ENCODE measurements around the gene DENND1A. TPM values are rescaled to one million over a fixed set of nuclear protein-coding genes. Genes with fewer than 3 reads are reported as not detected.
"Not testable (repeated sequence)": the region's sequence is repeated elsewhere in the genome, so short reads cannot be mapped to it uniquely, and the experiment has no call there.

Gene DENND1A
- polyA plus RNA-seq, 3 donors = 18.8 to 23.1 (median 20.9) TPM

DNA sequence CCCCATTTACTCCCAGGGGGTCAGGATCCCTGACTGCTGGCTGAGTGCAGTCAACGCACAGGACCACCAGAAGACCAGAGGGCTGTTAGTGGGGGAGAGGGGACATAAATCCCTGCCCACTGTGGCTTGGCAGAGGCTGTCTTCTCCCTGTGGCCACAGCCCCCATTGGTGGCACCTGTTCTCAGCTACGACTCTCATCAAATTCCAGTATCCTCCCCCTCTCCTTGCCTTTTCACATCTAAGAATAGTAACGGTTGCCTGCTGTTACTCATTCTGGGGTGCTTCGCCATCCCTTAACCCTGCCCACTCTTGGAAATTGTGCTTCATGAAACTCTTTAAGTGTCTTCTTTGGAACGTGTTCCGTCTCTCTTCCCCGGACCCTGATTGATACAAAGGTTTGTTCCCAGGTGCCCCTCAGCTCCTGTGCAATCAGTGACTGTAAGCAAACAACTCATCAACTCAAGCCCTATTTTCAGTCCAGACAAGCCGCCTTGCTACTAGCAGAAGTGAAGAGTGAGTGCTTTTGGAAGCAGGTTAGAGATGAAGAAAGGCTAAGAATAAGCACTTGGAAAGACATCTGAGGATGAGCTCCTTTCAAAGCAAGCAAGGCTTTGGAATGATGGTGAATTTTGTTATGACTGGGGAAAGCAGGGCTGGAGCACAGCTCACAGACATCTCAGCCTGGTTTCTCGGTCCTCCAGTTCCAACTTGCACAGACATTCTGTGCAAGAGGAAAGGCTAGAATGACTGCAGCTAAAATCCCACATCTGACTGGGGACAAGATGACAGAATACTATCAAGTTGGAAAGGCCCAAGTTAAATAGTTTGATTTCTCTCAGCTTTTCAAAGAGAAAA, 22.9 kb upstream of the DENND1A start:
- DNase-seq (ENCODE audit: low read depth in 3 of 3, low spot score in 2 of 3) = no peak

DNA sequence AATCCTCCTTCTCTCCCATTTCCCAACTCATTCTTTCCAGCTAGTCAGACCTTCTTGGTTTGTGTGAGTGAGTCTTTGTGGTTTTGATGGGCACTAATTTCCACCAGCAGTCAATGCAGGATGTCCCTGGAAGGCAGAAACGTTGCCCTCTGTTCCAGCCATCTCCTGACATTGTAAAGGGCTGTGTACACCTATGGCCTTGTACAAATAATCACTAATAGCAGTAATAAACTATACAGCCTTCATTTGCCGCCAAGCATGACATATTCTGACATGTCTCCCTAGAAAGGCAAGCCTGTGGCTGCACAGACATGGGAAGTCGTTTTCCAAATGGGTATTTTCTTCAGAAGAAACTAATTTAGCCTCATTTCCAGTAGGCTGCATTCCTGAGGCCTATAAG, 18.4 kb upstream of the DENND1A start:
- no peak for DNase-seq (ENCODE audit: low read depth in 3 of 3, low spot score in 2 of 3)

DNA sequence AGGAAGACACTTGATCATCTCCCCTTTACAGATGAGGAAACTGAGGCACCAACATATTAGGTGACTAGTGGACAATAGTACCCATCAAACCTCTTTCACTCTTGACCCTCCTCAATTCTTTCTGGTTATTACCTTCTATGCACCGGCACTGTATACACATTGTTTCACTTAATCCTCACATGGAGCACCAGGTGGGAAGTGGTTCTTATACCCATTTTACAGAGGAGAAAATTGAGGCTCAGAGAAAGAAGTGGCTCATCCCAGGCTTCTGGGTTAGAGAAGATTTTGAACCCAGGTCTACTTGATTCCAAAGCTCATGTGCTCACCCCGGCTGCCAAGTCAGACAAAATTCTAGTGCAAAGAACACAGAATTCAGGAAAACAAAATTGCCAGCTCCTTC, 17.4 kb upstream of the DENND1A start:
- DNase-seq (ENCODE audit: low read depth in 3 of 3, low spot score in 2 of 3) = no peak

- DNase-seq (ENCODE audit: low read depth in 3 of 3, low spot score in 2 of 3) = no peak
Measured at GRCh38 chr9:123946101-123946821, 16.3 kb upstream of the DENND1A start.

DNA sequence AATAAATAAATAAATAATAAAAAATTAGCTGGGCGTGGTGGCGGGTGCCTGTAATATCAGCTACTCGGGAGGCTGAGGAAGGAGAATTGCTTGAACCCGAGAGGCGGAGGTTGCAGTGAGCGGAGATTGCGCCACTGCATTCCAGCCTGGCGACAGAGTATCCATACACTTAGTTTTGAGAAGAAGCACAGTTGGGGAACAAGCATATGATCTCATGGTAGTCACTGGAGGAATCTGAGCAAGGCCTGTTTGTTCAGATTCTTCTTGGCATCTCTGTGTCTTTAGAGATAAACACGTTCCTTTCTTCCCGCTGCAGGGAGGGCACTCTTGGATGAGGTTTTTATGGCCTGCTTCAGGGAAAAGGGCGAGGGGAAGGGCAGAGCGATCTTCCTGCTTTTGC, 15.6 kb upstream of the DENND1A start:
- DNase-seq (ENCODE audit: low read depth in 3 of 3, low spot score in 2 of 3) = no peak

GRCh38 chr9:123944464-123944863, 14.5 kb upstream of the DENND1A start:
- DNase-seq (ENCODE audit: low read depth in 3 of 3, low spot score in 2 of 3) = not testable (repeated sequence)

DNA sequence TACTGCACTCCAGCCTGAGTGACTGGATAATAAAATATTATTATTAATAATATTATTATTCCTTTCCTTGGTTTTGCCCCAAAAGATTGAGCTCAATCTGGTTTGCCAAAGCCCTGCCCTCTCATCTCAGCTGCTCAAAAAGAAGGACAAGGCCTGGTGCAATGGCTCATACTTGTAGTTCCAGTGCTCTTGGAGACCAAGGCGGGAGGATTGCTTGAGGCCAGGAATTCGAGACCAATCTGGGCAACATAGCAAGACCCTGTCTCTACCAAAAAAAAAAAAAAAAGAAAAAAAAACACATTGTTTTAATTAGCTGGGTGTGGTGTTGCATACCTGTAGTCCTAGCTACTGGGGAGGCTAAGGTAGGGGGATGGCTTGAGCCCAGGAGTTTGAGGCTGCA, 13.7 kb upstream of the DENND1A start:
- DNase-seq (ENCODE audit: low read depth in 3 of 3, low spot score in 2 of 3) = no peak

- DNase-seq (ENCODE audit: low read depth in 3 of 3, low spot score in 2 of 3) = no peak
Measured at GRCh38 chr9:123942542-123942941, 12.6 kb upstream of the DENND1A start.

DNA sequence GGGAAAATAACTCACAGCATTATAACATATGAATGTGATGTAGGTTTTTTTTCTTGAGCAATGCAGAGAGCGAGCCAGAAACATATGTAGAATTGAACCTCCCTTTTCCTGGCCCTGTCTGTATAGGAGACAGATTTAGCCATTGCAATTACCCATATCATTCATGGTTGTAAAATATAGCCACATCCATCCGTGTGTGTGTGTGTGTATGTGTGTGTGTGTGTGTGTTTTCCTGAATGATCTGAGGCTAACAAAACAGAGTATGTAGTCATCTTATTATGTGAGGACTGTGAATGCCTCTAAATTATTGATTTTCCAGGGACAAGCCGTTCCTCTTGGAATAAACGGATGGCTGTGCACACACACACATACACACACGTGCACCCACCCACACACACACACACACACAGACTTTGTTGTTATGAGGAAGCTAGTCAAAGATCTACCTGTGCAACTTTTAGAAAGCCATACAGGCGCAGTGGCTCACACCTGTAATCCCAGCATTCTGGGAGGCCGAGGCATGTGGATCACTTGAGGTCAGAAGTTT, 11.7 kb upstream of the DENND1A start:
- DNase-seq (ENCODE audit: low read depth in 3 of 3, low spot score in 2 of 3) = no peak

GRCh38 chr9:123940721-123941523, 11.0 kb upstream of the DENND1A start:
- no peak for DNase-seq (ENCODE audit: low read depth in 3 of 3, low spot score in 2 of 3)

DNA sequence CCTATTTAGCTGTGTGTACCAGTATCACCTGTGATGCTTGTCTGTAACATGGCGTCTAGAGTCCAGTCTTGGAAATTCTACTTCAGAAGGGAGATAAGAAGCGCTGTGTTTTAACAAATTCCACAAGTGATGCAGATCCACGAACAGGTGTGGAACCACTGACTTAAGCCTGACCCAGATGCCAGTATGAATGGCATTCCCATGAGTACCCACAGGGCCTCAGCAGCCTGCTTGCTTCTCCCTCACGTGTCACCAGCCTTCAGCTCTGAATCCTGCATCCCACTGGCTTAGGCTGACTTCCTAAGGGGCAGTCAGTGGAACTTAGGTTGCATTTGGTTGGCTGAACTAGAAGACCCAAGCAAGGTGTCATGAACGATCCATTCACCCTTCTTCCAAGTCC, 8.5 kb upstream of the DENND1A start:
- DNase-seq (ENCODE audit: low read depth in 3 of 3, low spot score in 2 of 3) = no peak

DNA sequence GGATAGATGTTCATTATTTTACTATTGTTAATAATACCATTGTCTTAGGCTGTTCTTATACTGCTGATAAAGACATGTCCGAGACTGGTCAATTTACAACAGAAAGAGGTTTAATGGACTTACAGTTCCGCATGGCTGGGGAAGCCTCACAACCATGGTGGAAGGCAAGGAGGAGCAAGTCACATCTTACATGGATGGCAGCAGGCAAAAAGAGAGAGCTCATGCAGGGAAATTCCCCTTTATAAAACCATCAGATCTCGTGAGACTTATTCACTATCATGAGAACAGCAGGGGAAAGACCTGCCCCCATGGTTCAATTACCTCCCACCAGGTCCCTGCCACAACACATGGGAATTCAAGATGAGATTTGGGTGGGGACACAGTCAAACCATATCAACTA, 6.6 kb upstream of the DENND1A start:
- not testable (repeated sequence) for DNase-seq (ENCODE audit: low read depth in 3 of 3, low spot score in 2 of 3)

- DNase-seq (ENCODE audit: low read depth in 3 of 3, low spot score in 2 of 3) = no peak
Measured at GRCh38 chr9:123933440-123934212, 3.7 kb upstream of the DENND1A start.

DNA sequence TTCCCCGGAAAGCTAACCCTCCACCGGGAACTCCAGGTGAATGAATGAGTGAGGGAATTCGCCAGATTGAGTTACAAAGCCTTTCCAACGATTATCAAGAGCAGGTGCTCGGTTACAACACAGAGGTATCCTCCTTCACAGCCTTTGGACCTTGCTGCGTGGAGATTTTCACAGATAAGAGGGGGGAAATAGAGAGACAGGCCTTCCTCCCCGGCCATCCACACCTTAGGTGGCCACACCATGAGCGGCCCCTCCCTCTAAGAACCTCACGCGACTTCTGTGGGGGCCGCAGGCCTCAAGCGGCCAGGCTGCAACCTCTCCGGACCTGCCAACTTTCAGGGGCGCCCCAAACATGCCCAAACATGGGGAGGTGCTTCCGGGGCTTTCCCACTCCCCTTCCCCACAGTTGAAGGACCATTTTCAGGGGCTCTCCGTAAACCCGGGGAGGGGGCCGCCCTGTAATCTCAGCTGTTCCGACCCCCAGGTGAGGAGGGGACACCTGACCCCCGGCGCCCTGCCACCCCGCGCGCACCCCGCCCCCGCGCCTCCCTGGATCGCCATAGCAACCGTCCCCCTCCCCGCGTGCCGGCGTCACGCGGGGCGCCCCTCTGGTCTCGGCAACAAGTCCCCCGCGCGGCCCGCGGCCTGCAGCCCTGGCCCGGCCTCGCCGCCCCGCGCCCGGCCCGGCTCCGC, 603 bp downstream of the DENND1A start:
- no peak for DNase-seq (ENCODE audit: low read depth in 3 of 3, low spot score in 2 of 3)

DNA sequence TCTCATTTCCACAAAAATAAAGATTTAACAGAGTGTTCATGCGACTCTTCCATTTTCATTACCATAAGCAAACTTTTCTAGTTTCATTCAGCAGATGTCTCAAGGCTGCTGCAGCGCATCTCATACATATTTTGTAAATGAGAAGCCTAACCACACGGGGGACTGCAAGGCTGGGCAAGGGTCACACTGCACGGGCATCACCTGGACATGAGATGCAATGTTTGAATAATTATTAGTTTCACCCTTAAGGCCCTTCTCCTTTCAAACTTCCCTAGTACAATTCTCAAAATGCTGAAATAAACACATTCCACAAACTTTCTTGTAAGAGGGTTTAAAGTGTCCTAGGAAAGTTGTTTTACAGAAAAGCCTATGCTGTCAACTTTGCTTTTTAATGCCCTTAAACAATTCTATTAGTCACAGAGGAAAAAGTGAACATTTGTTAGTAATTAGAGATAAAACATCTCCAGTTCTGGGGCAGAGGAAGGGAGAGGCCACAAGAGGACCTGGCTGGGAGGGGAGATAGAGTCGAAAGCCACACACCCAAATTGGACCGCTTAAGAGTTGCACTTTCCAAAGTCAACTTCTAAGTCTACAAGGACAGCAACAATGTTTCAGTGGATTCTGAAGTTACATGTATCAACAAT, 1.3 kb downstream of the DENND1A start:
- no peak for DNase-seq (ENCODE audit: low read depth in 3 of 3, low spot score in 2 of 3)

- no peak for DNase-seq (ENCODE audit: low read depth in 3 of 3, low spot score in 2 of 3)
Measured at GRCh38 chr9:123927625-123928532, 2.0 kb downstream of the DENND1A start.

DNA sequence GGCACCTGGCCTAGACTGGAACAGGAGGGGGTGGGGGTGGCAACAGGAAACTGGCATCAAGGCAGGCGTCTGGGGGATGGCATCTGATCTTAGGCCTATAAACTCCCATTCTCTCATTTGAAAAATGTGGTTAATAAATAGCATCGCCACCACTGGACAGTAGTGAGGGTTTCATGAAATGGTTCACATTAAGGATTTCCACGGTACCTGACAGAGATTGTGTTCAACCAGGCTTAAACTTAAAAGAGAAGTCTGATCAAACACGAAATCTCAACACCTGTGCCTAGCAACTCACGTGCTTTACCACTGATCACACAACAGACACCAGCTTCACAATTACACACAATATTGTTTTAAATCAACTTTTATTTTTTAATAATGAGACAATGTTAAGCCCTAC, 3.0 kb downstream of the DENND1A start:
- no peak for DNase-seq (ENCODE audit: low read depth in 3 of 3, low spot score in 2 of 3)

DNA sequence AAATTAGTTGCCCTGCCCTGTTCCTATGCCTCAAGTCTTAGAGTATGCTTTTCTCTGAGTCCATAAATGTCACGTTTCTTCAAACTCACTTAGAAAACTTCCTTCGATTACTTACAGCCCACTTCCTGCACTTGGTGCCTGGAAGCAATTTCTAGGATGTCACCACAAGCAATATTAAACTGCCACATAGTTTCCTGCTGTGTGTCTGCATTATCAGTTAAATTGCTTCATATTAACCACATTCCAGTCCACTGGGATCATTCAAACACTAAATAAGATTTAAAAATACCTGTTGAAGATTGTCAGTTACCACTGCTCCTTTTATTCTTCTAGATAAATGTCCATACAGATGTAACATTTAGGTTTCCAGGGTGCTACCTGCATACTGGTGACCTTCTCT, 4.1 kb downstream of the DENND1A start:
- DNase-seq (ENCODE audit: low read depth in 3 of 3, low spot score in 2 of 3) = no peak

All from right renal cortex interstitium (tissue), 3 donors.